Ishikawa (cell line): Measurements from ENCODE around the gene WNT7A.

Experiments
- CEBPB ChIP-seq: IDR thresholded peaks from 2 replicates; pipeline ENCODE4 v1.6.1; 2012
- CREB1 ChIP-seq: IDR thresholded peaks from 2 replicates; pipeline ENCODE4 v1.6.1; 2012; ENCODE audit warnings: low read depth
- EGR1 ChIP-seq: IDR thresholded peaks from 2 replicates; pipeline ENCODE4 v1.6.1; 2012
- EP300 ChIP-seq: IDR thresholded peaks from 2 replicates; pipeline ENCODE4 v1.6.1; 2012; ENCODE audit warnings: borderline replicate concordance
- FOXM1 ChIP-seq: IDR thresholded peaks from 2 replicates; pipeline ENCODE4 v1.6.1; 2012; ENCODE audit warnings: low read depth, borderline replicate concordance
- MAX ChIP-seq: IDR thresholded peaks from 2 replicates; pipeline ENCODE4 v1.6.1; 2012
- NFIC ChIP-seq: IDR thresholded peaks from 2 replicates; pipeline ENCODE4 v1.6.1; 2012
- RAD21 ChIP-seq: IDR thresholded peaks from 2 replicates; pipeline ENCODE4 v1.6.1; 2012; ENCODE audit warnings: low read depth
- REST ChIP-seq: IDR thresholded peaks from 2 replicates; pipeline ENCODE4 v1.6.1; 2012; ENCODE audit warnings: low read depth, mild to moderate bottlenecking
- TAF1 ChIP-seq: IDR thresholded peaks from 2 replicates; pipeline ENCODE4 v1.6.1; 2012; ENCODE audit warnings: low read depth, mild to moderate bottlenecking
- TEAD4 ChIP-seq: IDR thresholded peaks from 2 replicates; pipeline ENCODE4 v1.6.1; 2012
- YY1 ChIP-seq: IDR thresholded peaks from 2 replicates; pipeline ENCODE4 v1.6.1; 2012; ENCODE audit warnings: low read depth

- TF ChIP-seq YY1 (no peak), EGR1 (no peak), EP300 (no peak), MAX (no peak), TEAD4 (no peak), TAF1 (no peak), CEBPB (no peak), REST (no peak), RAD21 (no peak), FOXM1 (no peak), NFIC (no peak), CREB1 (no peak)
Measured at GRCh38 chr3:13892304-13892703, 12.4 kb upstream of the WNT7A start.
